Hepatocyte (in vitro differentiated cells): ENCODE data around the gene LONP2.

Experiments
- CTCF ChIP-seq: fragments of 200-600 bp; sonication (generic); IDR thresholded peaks from 2 replicates; pipeline ENCODE4 v1.5.1; 2016; ENCODE audit warnings: antibody characterized with exemption, mild to moderate bottlenecking; ENCODE audit not compliant: poor library complexity
- EZH2phosphoT487 ChIP-seq: fragments of 200-600 bp; sonication (generic); IDR thresholded peaks from one replicate; pipeline ENCODE4 v1.6.1; 2018; ENCODE audit warnings: antibody characterized with exemption, mild to moderate bottlenecking, low read depth, moderate library complexity; ENCODE audit not compliant: unreplicated experiment, severe bottlenecking

DNA sequence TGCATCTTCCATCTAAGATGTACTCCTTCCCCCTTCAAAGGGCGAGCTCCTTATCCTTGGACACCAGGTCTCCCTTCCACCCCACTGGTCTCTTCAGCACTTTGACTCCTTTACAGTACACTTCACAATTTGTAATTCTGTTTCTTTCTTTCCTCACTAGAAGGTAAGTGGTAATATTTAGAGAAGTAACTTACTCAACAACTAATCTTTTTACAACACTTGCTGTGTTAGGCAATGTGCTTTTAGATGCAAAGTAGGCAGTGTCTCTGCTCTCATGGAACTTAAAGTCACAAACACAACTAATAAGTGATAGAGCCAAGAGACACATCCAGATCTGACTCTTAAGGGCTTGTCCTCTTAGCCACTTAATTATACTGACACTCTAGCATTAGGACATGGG lies 134.7 kb downstream of the LONP2 start:
- TF ChIP-seq CTCF (no peak), EZH2phosphoT487 (no peak)
